Measurements from ENCODE around the gene C1orf105.

DNA sequence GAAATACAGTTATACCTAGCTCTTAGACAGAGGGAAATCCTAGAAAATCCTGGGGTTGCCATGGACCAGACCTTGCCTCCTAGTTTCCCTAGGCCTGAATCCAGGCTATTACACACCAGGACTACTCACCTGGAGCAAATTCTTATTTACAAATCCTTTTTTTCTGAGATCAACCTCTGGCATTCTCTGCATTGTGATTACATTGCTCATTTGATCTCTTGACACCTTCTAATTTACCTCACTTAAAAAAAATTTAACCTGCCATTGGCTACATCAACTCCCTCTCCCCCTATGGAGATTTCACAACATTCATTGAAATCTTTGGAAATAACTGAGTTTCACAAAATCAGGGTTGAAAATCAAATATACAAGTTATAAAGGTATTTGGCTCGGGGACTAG lies 2.9 kb upstream of the C1orf105 start:
- TF ChIP-seq, protein P1, sequence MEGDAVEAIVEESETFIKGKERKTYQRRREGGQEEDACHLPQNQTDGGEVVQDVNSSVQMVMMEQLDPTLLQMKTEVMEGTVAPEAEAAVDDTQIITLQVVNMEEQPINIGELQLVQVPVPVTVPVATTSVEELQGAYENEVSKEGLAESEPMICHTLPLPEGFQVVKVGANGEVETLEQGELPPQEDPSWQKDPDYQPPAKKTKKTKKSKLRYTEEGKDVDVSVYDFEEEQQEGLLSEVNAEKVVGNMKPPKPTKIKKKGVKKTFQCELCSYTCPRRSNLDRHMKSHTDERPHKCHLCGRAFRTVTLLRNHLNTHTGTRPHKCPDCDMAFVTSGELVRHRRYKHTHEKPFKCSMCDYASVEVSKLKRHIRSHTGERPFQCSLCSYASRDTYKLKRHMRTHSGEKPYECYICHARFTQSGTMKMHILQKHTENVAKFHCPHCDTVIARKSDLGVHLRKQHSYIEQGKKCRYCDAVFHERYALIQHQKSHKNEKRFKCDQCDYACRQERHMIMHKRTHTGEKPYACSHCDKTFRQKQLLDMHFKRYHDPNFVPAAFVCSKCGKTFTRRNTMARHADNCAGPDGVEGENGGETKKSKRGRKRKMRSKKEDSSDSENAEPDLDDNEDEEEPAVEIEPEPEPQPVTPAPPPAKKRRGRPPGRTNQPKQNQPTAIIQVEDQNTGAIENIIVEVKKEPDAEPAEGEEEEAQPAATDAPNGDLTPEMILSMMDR (IDR thresholded peaks at IDR 0.05; ENCODE audit: low read length): no peak
- no peak for TF ChIP-seq EZH2 (optimal IDR thresholded peaks at IDR 0.05; ENCODE audit: low read depth, low read length)

Measured in MM.1S (cell line).